Astrocyte (in vitro differentiated cells and primary cell): ENCODE measurements around the gene SLC22A6. TPM values are rescaled to one million over a fixed set of nuclear protein-coding genes. Genes with fewer than 3 reads are reported as not detected.

Experiments
- DNase-seq: peaks from one replicate; pipeline ENCODE4 v3.0.0-alpha.2; 2010; ENCODE audit warnings: low read depth
- FAIRE-seq: peaks from 2 replicates; lab custom pipeline; 2011; peaks lifted over from hg19 to GRCh38; lab: Jason Lieb, UNC
- H2AFZ ChIP-seq: 2 replicates; pipeline ENCODE4 v1.6.0; 2012; ENCODE audit warnings: low read depth, low read length, inconsistent platforms
- H3K27ac ChIP-seq: 2 replicates; pipeline ENCODE4 v1.5.1; 2011; ENCODE audit warnings: low read depth, low read length, inconsistent platforms
- H3K27me3 ChIP-seq: 2 replicates; pipeline ENCODE4 v1.6.0; 2011; ENCODE audit warnings: low read length, inconsistent platforms; ENCODE audit not compliant: insufficient read depth
- H3K36me3 ChIP-seq: 2 replicates; pipeline ENCODE4 v1.5.1; 2011; ENCODE audit warnings: low read length, inconsistent platforms; ENCODE audit not compliant: insufficient read depth
- H3K4me1 ChIP-seq: 2 replicates; pipeline ENCODE4 v1.5.1; 2011; ENCODE audit warnings: low read length, inconsistent platforms; ENCODE audit not compliant: insufficient read depth
- H3K4me2 ChIP-seq: 2 replicates; pipeline ENCODE4 v1.6.0; 2012; ENCODE audit warnings: low read length, inconsistent platforms
- H3K4me3 ChIP-seq: 2 replicates; pipeline ENCODE4 v1.5.1; 2011; ENCODE audit warnings: low read depth, mild to moderate bottlenecking, low read length, inconsistent platforms; ENCODE audit not compliant: insufficient read depth
- H3K79me2 ChIP-seq: 2 replicates; pipeline ENCODE4 v1.6.0; 2012; ENCODE audit warnings: mild to moderate bottlenecking, low read length, inconsistent platforms; ENCODE audit not compliant: insufficient read depth
- H3K9ac ChIP-seq: 2 replicates; pipeline ENCODE4 v1.6.0; 2012; ENCODE audit warnings: mild to moderate bottlenecking, low read length, inconsistent platforms
- H3K9me3 ChIP-seq: 2 replicates; pipeline ENCODE4 v1.5.1; 2012; ENCODE audit warnings: low read depth, mild to moderate bottlenecking, low read length, inconsistent platforms; ENCODE audit not compliant: insufficient read depth
- H4K20me1 ChIP-seq: 2 replicates; pipeline ENCODE4 v1.6.0; 2012; ENCODE audit warnings: low read length, inconsistent platforms; ENCODE audit not compliant: insufficient read depth
- H3K27ac Mint-ChIP-seq: one replicate; pipeline ENCODE4 v1.8.0; 2021; ENCODE audit warnings: mild to moderate bottlenecking, mixed read lengths; ENCODE audit not compliant: unreplicated experiment
- H3K27me3 Mint-ChIP-seq: one replicate; pipeline ENCODE4 v1.8.0; 2021; ENCODE audit warnings: low read depth, mixed read lengths; ENCODE audit not compliant: unreplicated experiment
- H3K36me3 Mint-ChIP-seq: one replicate; pipeline ENCODE4 v1.8.0; 2021; ENCODE audit warnings: low read depth, mixed read lengths; ENCODE audit not compliant: unreplicated experiment
- H3K4me1 Mint-ChIP-seq: one replicate; pipeline ENCODE4 v1.8.0; 2021; ENCODE audit warnings: low read depth, mixed read lengths; ENCODE audit not compliant: unreplicated experiment
- H3K4me3 Mint-ChIP-seq: one replicate; pipeline ENCODE4 v1.8.0; 2021; ENCODE audit warnings: mild to moderate bottlenecking, moderate library complexity, mixed read lengths; ENCODE audit not compliant: unreplicated experiment
- H3K9me3 Mint-ChIP-seq: one replicate; pipeline ENCODE4 v1.8.0; 2021; ENCODE audit warnings: mild to moderate bottlenecking, mixed read lengths; ENCODE audit not compliant: unreplicated experiment
- EZH2 ChIP-seq: IDR thresholded peaks from 2 replicates; pipeline ENCODE4 v1.6.1; 2012; ENCODE audit warnings: mild to moderate bottlenecking, low read length, inconsistent platforms; ENCODE audit not compliant: insufficient read depth
- total RNA-seq: library from RNA; stranded (reverse); gene quantifications from 2 replicates; pipeline ENCODE4 v1.2.1, GENCODE V29; 2021
- TF ChIP-seq, protein P1 (sequence below): IDR thresholded peaks from 2 replicates; pipeline ENCODE4 v1.5.1; 2011; ENCODE audit warnings: low read depth, mild to moderate bottlenecking, inconsistent platforms, low read length, moderate library complexity; ENCODE audit not compliant: insufficient read depth

Gene SLC22A6
- total RNA-seq, 1 donor from 2014 or later = not detected

DNA sequence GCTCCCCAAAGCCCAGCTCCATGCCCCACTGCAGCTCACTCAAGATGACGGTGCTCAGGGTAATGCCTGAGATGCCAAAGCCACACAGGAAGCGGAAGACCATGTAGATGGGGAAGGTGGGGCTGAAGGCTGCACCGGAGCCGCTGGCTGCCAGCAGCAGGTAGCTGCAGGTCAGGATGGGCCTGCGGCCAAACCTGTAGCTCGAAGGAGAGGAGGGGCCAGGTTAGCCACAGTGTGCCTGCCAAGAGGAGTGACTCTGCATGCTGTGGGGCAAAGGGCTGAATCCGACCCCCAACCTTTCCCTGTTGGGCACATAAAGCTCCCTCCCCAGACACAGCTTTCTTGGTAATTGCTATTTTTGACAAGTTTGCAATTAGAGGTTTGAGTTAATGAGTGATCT is 14.9 kb upstream of the SLC22A6 start:
- no peak overlapping the region for H2AFZ ChIP-seq
- Mint-ChIP-seq H3K36me3 (no peaks in the 10 kb centered on the region), H3K4me3 (no peak overlapping the region), H3K9me3 (peaks cover 10% of the 10 kb centered on the region), H3K27me3 (peaks cover 41% of the 10 kb centered on the region), H3K4me1 (no peaks in the 10 kb centered on the region), H3K27ac (no peak overlapping the region)
- H3K79me2 ChIP-seq = no peaks in the 10 kb centered on the region
- no peak for FAIRE-seq
- no peaks in the 10 kb centered on the region for H4K20me1 ChIP-seq
- H3K9ac ChIP-seq = no peak overlapping the region
- no peak overlapping the region for H3K27ac ChIP-seq
- no peaks in the 10 kb centered on the region for H3K36me3 ChIP-seq
- DNase-seq = no peak
- peaks cover 2% of the 10 kb centered on the region for H3K27me3 ChIP-seq
- no peak for TF ChIP-seq EZH2
- TF ChIP-seq, protein P1, sequence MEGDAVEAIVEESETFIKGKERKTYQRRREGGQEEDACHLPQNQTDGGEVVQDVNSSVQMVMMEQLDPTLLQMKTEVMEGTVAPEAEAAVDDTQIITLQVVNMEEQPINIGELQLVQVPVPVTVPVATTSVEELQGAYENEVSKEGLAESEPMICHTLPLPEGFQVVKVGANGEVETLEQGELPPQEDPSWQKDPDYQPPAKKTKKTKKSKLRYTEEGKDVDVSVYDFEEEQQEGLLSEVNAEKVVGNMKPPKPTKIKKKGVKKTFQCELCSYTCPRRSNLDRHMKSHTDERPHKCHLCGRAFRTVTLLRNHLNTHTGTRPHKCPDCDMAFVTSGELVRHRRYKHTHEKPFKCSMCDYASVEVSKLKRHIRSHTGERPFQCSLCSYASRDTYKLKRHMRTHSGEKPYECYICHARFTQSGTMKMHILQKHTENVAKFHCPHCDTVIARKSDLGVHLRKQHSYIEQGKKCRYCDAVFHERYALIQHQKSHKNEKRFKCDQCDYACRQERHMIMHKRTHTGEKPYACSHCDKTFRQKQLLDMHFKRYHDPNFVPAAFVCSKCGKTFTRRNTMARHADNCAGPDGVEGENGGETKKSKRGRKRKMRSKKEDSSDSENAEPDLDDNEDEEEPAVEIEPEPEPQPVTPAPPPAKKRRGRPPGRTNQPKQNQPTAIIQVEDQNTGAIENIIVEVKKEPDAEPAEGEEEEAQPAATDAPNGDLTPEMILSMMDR = no peak
- no peaks in the 10 kb centered on the region for H3K9me3 ChIP-seq
- H3K4me3 ChIP-seq = no peak overlapping the region
- H3K4me2 ChIP-seq = no peak overlapping the region
- H3K4me1 ChIP-seq = no peaks in the 10 kb centered on the region

DNA sequence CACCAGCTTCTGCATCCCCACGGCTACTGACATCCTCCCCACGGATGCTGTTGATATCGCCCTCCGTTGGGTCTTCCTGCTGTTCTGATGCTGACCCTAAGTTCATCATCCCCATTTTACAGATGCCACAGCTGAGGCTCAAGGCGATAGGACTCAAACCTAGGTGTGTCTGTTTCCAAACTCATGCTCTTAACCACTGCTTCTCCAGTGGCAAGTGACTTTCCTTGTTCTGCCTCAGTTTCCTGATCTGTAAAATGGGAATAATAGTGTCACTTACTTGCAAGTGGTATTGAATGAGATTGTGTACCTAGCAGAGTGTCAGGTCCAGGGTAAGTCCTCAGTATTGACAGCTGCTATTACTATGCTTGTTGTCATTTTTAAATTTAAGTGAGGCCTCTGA is 14.4 kb upstream of the SLC22A6 start:
- TF ChIP-seq EZH2 = no peak
- TF ChIP-seq, protein P1 = no peak
- FAIRE-seq = no peak

DNA sequence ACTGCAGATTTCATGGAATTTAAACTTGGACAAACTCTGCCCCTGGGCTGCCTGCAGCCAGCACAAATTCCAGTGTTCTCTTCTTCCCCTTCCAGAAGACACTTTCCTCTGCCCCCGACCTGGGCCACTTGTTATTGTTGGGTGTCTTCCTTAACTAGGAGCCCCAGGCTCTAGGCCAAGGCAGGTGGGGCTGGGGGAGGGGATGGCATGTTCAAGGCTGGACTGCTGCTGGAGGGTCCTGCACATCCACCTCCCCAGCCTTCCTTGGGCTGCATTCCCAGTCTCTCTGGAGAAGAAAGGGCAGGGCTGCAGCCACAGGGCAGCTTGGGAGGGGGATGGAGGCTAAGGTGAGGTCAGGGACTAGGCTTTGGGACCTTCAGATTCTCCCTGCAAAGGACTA is 11.5 kb upstream of the SLC22A6 start:
- Mint-ChIP-seq H3K27ac (no peak overlapping the region), H3K9me3 (peaks cover 12% of the 10 kb centered on the region), H3K4me1 (no peaks in the 10 kb centered on the region), H3K4me3 (no peak overlapping the region), H3K36me3 (no peaks in the 10 kb centered on the region), H3K27me3 (peaks cover 53% of the 10 kb centered on the region)
- Histone ChIP-seq H2AFZ (no peak overlapping the region), H3K4me1 (no peaks in the 10 kb centered on the region), H3K36me3 (no peaks in the 10 kb centered on the region), H3K79me2 (no peaks in the 10 kb centered on the region), H3K27me3 (no peaks in the 10 kb centered on the region), H3K4me2 (no peak overlapping the region), H3K4me3 (no peak overlapping the region), H3K9me3 (no peaks in the 10 kb centered on the region), H4K20me1 (no peaks in the 10 kb centered on the region), H3K9ac (no peak overlapping the region), H3K27ac (no peak overlapping the region)
- FAIRE-seq = no peak
- TF ChIP-seq, protein P1 = no peak
- no peak for TF ChIP-seq EZH2
- no peak for DNase-seq

More for the DNA sequence above, 14.4 kb upstream of the SLC22A6 start:
- Histone ChIP-seq H3K27ac (no peak overlapping the region), H3K27me3 (peaks cover 1% of the 10 kb centered on the region), H3K36me3 (no peaks in the 10 kb centered on the region), H3K4me2 (no peak overlapping the region), H3K9ac (no peak overlapping the region), H3K4me3 (no peak overlapping the region), H2AFZ (no peak overlapping the region), H3K79me2 (no peaks in the 10 kb centered on the region), H3K9me3 (no peaks in the 10 kb centered on the region), H3K4me1 (no peaks in the 10 kb centered on the region), H4K20me1 (no peaks in the 10 kb centered on the region)
- DNase-seq = no peak
- no peaks in the 10 kb centered on the region for H3K36me3 Mint-ChIP-seq
- H3K27ac Mint-ChIP-seq = no peak overlapping the region
- H3K4me3 Mint-ChIP-seq = peak overlapping the region; percentile 50
- H3K9me3 Mint-ChIP-seq = peaks cover 10% of the 10 kb centered on the region
- H3K4me1 Mint-ChIP-seq = no peaks in the 10 kb centered on the region
- peaks cover 45% of the 10 kb centered on the region for H3K27me3 Mint-ChIP-seq
